ENCODE data around the gene MOB3B.

The MOB3B gene

GRCh38 chr9:27361492-27361891 lies 168.1 kb downstream of the MOB3B start:
- DNase-seq (ENCODE audit: low read depth), result no peak

GRCh38 chr9:27359763-27360162 lies 169.9 kb downstream of the MOB3B start:
- DNase-seq (ENCODE audit: low read depth), result no peak

- no peak for DNase-seq (ENCODE audit: low read depth)
Observed at GRCh38 chr9:27358007-27358406, 171.6 kb downstream of the MOB3B start.

- DNase-seq (ENCODE audit: low read depth), result no peak
Observed at GRCh38 chr9:27356446-27356845, 173.2 kb downstream of the MOB3B start.

- no peak for DNase-seq (ENCODE audit: low read depth)
Observed at GRCh38 chr9:27355166-27355565, 174.4 kb downstream of the MOB3B start.

GRCh38 chr9:27353474-27354229 lies 176.0 kb downstream of the MOB3B start:
- DNase-seq (ENCODE audit: low read depth), result no peak

GRCh38 chr9:27353166-27353473 lies 176.5 kb downstream of the MOB3B start:
- no peak for DNase-seq (ENCODE audit: low read depth)

- no peak for DNase-seq (ENCODE audit: low read depth)
Observed at GRCh38 chr9:27352457-27353165, 177.0 kb downstream of the MOB3B start.

GRCh38 chr9:27351438-27351837 lies 178.2 kb downstream of the MOB3B start:
- DNase-seq (ENCODE audit: low read depth), result no peak

GRCh38 chr9:27350382-27350976 lies 179.1 kb downstream of the MOB3B start:
- no peak for DNase-seq (ENCODE audit: low read depth)

GRCh38 chr9:27349698-27350080 lies 179.9 kb downstream of the MOB3B start:
- DNase-seq (ENCODE audit: low read depth), result no peak

- DNase-seq (ENCODE audit: low read depth), result peak; percentile 49
Observed at GRCh38 chr9:27348785-27349697, 180.6 kb downstream of the MOB3B start.

GRCh38 chr9:27347889-27348288 lies 181.7 kb downstream of the MOB3B start:
- no peak for DNase-seq (ENCODE audit: low read depth)

GRCh38 chr9:27344776-27345175 lies 184.8 kb downstream of the MOB3B start:
- DNase-seq (ENCODE audit: low read depth), result no peak

GRCh38 chr9:27341545-27342294 lies 187.9 kb downstream of the MOB3B start:
- no peak for DNase-seq (ENCODE audit: low read depth)

- no peak for DNase-seq (ENCODE audit: low read depth)
Observed at GRCh38 chr9:27340961-27341511, 188.6 kb downstream of the MOB3B start.

GRCh38 chr9:27340285-27340674 lies 189.3 kb downstream of the MOB3B start:
- DNase-seq (ENCODE audit: low read depth), result no peak

GRCh38 chr9:27339661-27340284 lies 189.8 kb downstream of the MOB3B start:
- DNase-seq (ENCODE audit: low read depth), result no peak

GRCh38 chr9:27338527-27338903 lies 191.1 kb downstream of the MOB3B start:
- DNase-seq (ENCODE audit: low read depth), result no peak

- no peak for DNase-seq (ENCODE audit: low read depth)
Observed at GRCh38 chr9:27337833-27338526, 191.6 kb downstream of the MOB3B start.
